Suprapubic skin (tissue), 4 donors: Measurements from ENCODE around the gene AMPD2.

Source experiments
- CTCF ChIP-seq, 2 donors: fragments of 200-600 bp in 1 of 2; fragments of 450-650 bp in 1 of 2; sonication (generic) in 1 of 2; IDR thresholded peaks; one replicate each; pipeline ENCODE4 v1.5.1; 2016 to 2019; ENCODE audit warnings: antibody characterized with exemption in 2 of 2, mild to moderate bottlenecking in 1 of 2, moderate library complexity in 1 of 2
- EP300 ChIP-seq: sonication (generic); formaldehyde crosslinking; IDR thresholded peaks from one replicate; pipeline ENCODE4 v1.6.1; 2017; ENCODE audit warnings: antibody characterized with exemption
- POLR2A ChIP-seq, 2 donors: fragments of 450-650 bp; IDR thresholded peaks; one replicate each; pipeline ENCODE4 v1.6.1; 2017; ENCODE audit warnings: antibody characterized with exemption in 2 of 2, mild to moderate bottlenecking in 2 of 2, moderate library complexity in 2 of 2
- POLR2AphosphoS5 ChIP-seq, 3 donors: sonication (generic); formaldehyde crosslinking; IDR thresholded peaks; one replicate each; pipeline ENCODE4 v1.6.1; 2017; ENCODE audit warnings: antibody characterized with exemption in 3 of 3

GRCh38 chr1:109668123-109668775, 48.6 kb downstream of the AMPD2 start:
- TF ChIP-seq POLR2AphosphoS5 (IDR thresholded peaks at IDR 0.05) (no peak), EP300 (no peak), CTCF (IDR thresholded peaks at IDR 0.05) (no peak), POLR2A (IDR thresholded peaks at IDR 0.05) (no peak)
